ENCODE results near the gene RFX4.
"Not testable (repeated sequence)": the region's sequence is repeated elsewhere in the genome, so short reads cannot be mapped to it uniquely, and the experiment has no call there.

RFX4 gene

GRCh38 chr12:106690569-106691305, 107.9 kb downstream of the RFX4 start:
- Mint-ChIP-seq H3K4me3 (no peak overlapping the region), H3K27me3 (no peaks in the 10 kb centered on the region), H3K9me3 (no peaks in the 10 kb centered on the region), H3K36me3 (no peaks in the 10 kb centered on the region), H3K27ac (no peak overlapping the region), H3K4me1 (no peaks in the 10 kb centered on the region)

- not testable (repeated sequence) for H3K27ac Mint-ChIP-seq, H3K4me1 Mint-ChIP-seq, H3K9me3 Mint-ChIP-seq, H3K4me3 Mint-ChIP-seq, H3K27me3 Mint-ChIP-seq, H3K36me3 Mint-ChIP-seq
Observed at GRCh38 chr12:106692033-106692432, 109.2 kb downstream of the RFX4 start.

- H3K9me3 Mint-ChIP-seq, result no peaks in the 10 kb centered on the region
- no peak overlapping the region for H3K27ac Mint-ChIP-seq
- no peaks in the 10 kb centered on the region for H3K4me1 Mint-ChIP-seq
- H3K4me3 Mint-ChIP-seq, result no peak overlapping the region
- no peaks in the 10 kb centered on the region for H3K27me3 Mint-ChIP-seq
- H3K36me3 Mint-ChIP-seq, result no peaks in the 10 kb centered on the region
Observed at GRCh38 chr12:106692896-106693820, 110.4 kb downstream of the RFX4 start.

GRCh38 chr12:106696071-106696470, 113.3 kb downstream of the RFX4 start:
- H3K27me3 Mint-ChIP-seq, result no peaks in the 10 kb centered on the region
- peaks cover 8% of the 10 kb centered on the region for H3K9me3 Mint-ChIP-seq
- H3K4me1 Mint-ChIP-seq, result no peaks in the 10 kb centered on the region
- H3K36me3 Mint-ChIP-seq, result no peaks in the 10 kb centered on the region
- H3K27ac Mint-ChIP-seq, result no peak overlapping the region
- no peak overlapping the region for H3K4me3 Mint-ChIP-seq

GRCh38 chr12:106696681-106697417, 114.0 kb downstream of the RFX4 start:
- Mint-ChIP-seq H3K36me3 (no peaks in the 10 kb centered on the region), H3K27ac (no peak overlapping the region), H3K4me3 (no peak overlapping the region), H3K9me3 (peaks cover 14% of the 10 kb centered on the region), H3K27me3 (no peaks in the 10 kb centered on the region), H3K4me1 (no peaks in the 10 kb centered on the region)

GRCh38 chr12:106704081-106704480, 121.3 kb downstream of the RFX4 start:
- Mint-ChIP-seq H3K36me3 (no peaks in the 10 kb centered on the region), H3K4me1 (no peaks in the 10 kb centered on the region), H3K9me3 (peaks cover 14% of the 10 kb centered on the region), H3K27me3 (no peaks in the 10 kb centered on the region), H3K4me3 (no peak overlapping the region), H3K27ac (no peak overlapping the region)

GRCh38 chr12:106705971-106706370, 123.2 kb downstream of the RFX4 start:
- Mint-ChIP-seq H3K4me1 (no peaks in the 10 kb centered on the region), H3K9me3 (peaks cover 7% of the 10 kb centered on the region), H3K4me3 (no peak overlapping the region), H3K27ac (no peak overlapping the region), H3K36me3 (no peaks in the 10 kb centered on the region), H3K27me3 (peaks cover 2% of the 10 kb centered on the region)

- Mint-ChIP-seq H3K36me3 (no peaks in the 10 kb centered on the region), H3K27ac (no peak overlapping the region), H3K27me3 (peaks cover 2% of the 10 kb centered on the region), H3K4me1 (no peaks in the 10 kb centered on the region), H3K9me3 (no peaks in the 10 kb centered on the region), H3K4me3 (no peak overlapping the region)
Observed at GRCh38 chr12:106709068-106709511, 126.3 kb downstream of the RFX4 start.

GRCh38 chr12:106710143-106710893, 127.5 kb downstream of the RFX4 start:
- Mint-ChIP-seq H3K36me3 (no peaks in the 10 kb centered on the region), H3K4me1 (no peaks in the 10 kb centered on the region), H3K27me3 (peaks cover 2% of the 10 kb centered on the region), H3K9me3 (no peaks in the 10 kb centered on the region), H3K27ac (no peak overlapping the region), H3K4me3 (no peak overlapping the region)

- Mint-ChIP-seq H3K9me3 (no peaks in the 10 kb centered on the region), H3K4me1 (no peaks in the 10 kb centered on the region), H3K4me3 (no peak overlapping the region), H3K27ac (no peak overlapping the region), H3K27me3 (peaks cover 2% of the 10 kb centered on the region), H3K36me3 (no peaks in the 10 kb centered on the region)
Observed at GRCh38 chr12:106711316-106711715, 128.5 kb downstream of the RFX4 start.

GRCh38 chr12:106712768-106713167, 130.0 kb downstream of the RFX4 start:
- H3K27ac Mint-ChIP-seq, result no peak overlapping the region
- H3K4me1 Mint-ChIP-seq, result no peaks in the 10 kb centered on the region
- no peak overlapping the region for H3K4me3 Mint-ChIP-seq
- no peaks in the 10 kb centered on the region for H3K9me3 Mint-ChIP-seq
- H3K27me3 Mint-ChIP-seq, result peaks cover 2% of the 10 kb centered on the region
- no peaks in the 10 kb centered on the region for H3K36me3 Mint-ChIP-seq

- H3K4me3 Mint-ChIP-seq, result no peak overlapping the region
- H3K27me3 Mint-ChIP-seq, result peaks cover 2% of the 10 kb centered on the region
- H3K36me3 Mint-ChIP-seq, result no peaks in the 10 kb centered on the region
- no peaks in the 10 kb centered on the region for H3K4me1 Mint-ChIP-seq
- no peaks in the 10 kb centered on the region for H3K9me3 Mint-ChIP-seq
- H3K27ac Mint-ChIP-seq, result no peak overlapping the region
Observed at GRCh38 chr12:106714926-106715325, 132.1 kb downstream of the RFX4 start.

GRCh38 chr12:106715582-106715981, 132.8 kb downstream of the RFX4 start:
- peaks cover 2% of the 10 kb centered on the region for H3K27me3 Mint-ChIP-seq
- H3K4me1 Mint-ChIP-seq, result no peaks in the 10 kb centered on the region
- no peak overlapping the region for H3K4me3 Mint-ChIP-seq

GRCh38 chr12:106717673-106718072, 134.9 kb downstream of the RFX4 start:
- no peaks in the 10 kb centered on the region for H3K27me3 Mint-ChIP-seq
- no peaks in the 10 kb centered on the region for H3K9me3 Mint-ChIP-seq
- no peak overlapping the region for H3K4me3 Mint-ChIP-seq
- H3K4me1 Mint-ChIP-seq, result no peaks in the 10 kb centered on the region
- H3K36me3 Mint-ChIP-seq, result no peaks in the 10 kb centered on the region
- H3K27ac Mint-ChIP-seq, result no peak overlapping the region

More at GRCh38 chr12:106715582-106715981, 132.8 kb downstream of the RFX4 start:
- Mint-ChIP-seq H3K36me3 (no peaks in the 10 kb centered on the region), H3K27ac (no peak overlapping the region), H3K9me3 (no peaks in the 10 kb centered on the region)

- H3K4me1 Mint-ChIP-seq, result no peaks in the 10 kb centered on the region
- no peaks in the 10 kb centered on the region for H3K27me3 Mint-ChIP-seq
- no peak overlapping the region for H3K4me3 Mint-ChIP-seq
- no peaks in the 10 kb centered on the region for H3K9me3 Mint-ChIP-seq
- no peaks in the 10 kb centered on the region for H3K36me3 Mint-ChIP-seq
- H3K27ac Mint-ChIP-seq, result no peak overlapping the region
Observed at GRCh38 chr12:106719879-106720278, 137.1 kb downstream of the RFX4 start.

All from activated naive CD4-positive, alpha-beta T cell treated with anti-CD3 and anti-CD28 coated beads, Interleukin-2, amount 50 U/mL, for 24 hours (primary cell).